Duodenal mucosa (tissue), 2 donors: ENCODE data around the gene GRID2.

ENCODE experiments used
- H3K27ac ChIP-seq: one replicate; pipeline ENCODE4 v1.7.0; 2013; ENCODE audit warnings: low read depth, low read length
- H3K27me3 ChIP-seq, 2 donors: one replicate each; pipeline ENCODE4 v1.7.0; 2013; ENCODE audit warnings: low read length in 2 of 2, control low read depth in 1 of 2; ENCODE audit not compliant: insufficient read depth in 2 of 2, control insufficient read depth in 1 of 2
- H3K36me3 ChIP-seq, 2 donors: one replicate each; pipeline ENCODE4 v1.7.0; 2013; ENCODE audit warnings: low read length in 2 of 2, control low read depth in 1 of 2; ENCODE audit not compliant: insufficient read depth in 2 of 2, control insufficient read depth in 1 of 2
- H3K4me1 ChIP-seq, 2 donors: one replicate each; pipeline ENCODE4 v1.7.0; 2013; ENCODE audit warnings: low read length in 2 of 2, control low read depth in 1 of 2; ENCODE audit not compliant: insufficient read depth in 2 of 2, control insufficient read depth in 1 of 2
- H3K4me3 ChIP-seq, 2 donors: one replicate each; pipeline ENCODE4 v1.7.0; 2013; ENCODE audit warnings: low read length in 2 of 2, low read depth in 1 of 2
- H3K9ac ChIP-seq, 2 donors: one replicate each; pipeline ENCODE4 v1.7.0; 2013; ENCODE audit warnings: low read length in 2 of 2, low read depth in 1 of 2
- H3K9me3 ChIP-seq, 2 donors: one replicate each; pipeline ENCODE4 v1.7.0; 2013; ENCODE audit warnings: low read length in 2 of 2, control low read depth in 1 of 2; ENCODE audit not compliant: control insufficient read depth in 1 of 2

Gene GRID2

GRCh38 chr4:93132631-93133030 is 828.9 kb downstream of the GRID2 start:
- Histone ChIP-seq H3K4me3 (no peak overlapping the region), H3K9me3 (no peaks in the 10 kb centered on the region), H3K27me3 (no peaks in the 10 kb centered on the region), H3K27ac (no peak overlapping the region), H3K36me3 (no peaks in the 10 kb centered on the region), H3K9ac (no peak overlapping the region), H3K4me1 (no peaks in the 10 kb centered on the region)

DNA sequence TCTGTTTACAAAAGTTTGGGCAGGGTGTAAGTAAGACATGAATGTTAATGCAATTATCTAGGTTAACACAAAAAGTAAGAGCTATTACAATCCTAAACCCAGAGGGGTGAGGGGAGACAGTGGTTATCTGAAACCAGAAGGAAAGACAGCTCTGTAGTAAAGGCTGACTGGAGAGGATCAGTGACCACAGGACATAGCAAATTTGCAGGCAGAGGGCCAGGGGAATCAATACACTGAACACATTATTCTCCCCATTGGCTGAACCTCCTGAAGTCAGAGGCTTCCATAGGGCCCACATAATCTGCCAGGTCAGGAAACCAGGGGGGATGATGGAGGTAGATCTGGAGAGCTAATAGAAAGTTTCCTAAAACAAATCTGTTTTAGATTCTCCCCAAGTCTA is 835.4 kb downstream of the GRID2 start:
- no peaks in the 10 kb centered on the region for H3K4me1 ChIP-seq
- no peaks in the 10 kb centered on the region for H3K9me3 ChIP-seq
- H3K4me3 ChIP-seq = no peak overlapping the region
- no peaks in the 10 kb centered on the region for H3K27me3 ChIP-seq
- no peaks in the 10 kb centered on the region for H3K36me3 ChIP-seq
- no peak overlapping the region for H3K27ac ChIP-seq
- H3K9ac ChIP-seq = no peak overlapping the region

GRCh38 chr4:93143902-93144301 is 840.1 kb downstream of the GRID2 start:
- Histone ChIP-seq H3K4me1 (no peaks in the 10 kb centered on the region), H3K36me3 (no peaks in the 10 kb centered on the region), H3K9me3 (no peaks in the 10 kb centered on the region), H3K27me3 (no peaks in the 10 kb centered on the region), H3K4me3 (no peak overlapping the region), H3K9ac (no peak overlapping the region), H3K27ac (no peak overlapping the region)

DNA sequence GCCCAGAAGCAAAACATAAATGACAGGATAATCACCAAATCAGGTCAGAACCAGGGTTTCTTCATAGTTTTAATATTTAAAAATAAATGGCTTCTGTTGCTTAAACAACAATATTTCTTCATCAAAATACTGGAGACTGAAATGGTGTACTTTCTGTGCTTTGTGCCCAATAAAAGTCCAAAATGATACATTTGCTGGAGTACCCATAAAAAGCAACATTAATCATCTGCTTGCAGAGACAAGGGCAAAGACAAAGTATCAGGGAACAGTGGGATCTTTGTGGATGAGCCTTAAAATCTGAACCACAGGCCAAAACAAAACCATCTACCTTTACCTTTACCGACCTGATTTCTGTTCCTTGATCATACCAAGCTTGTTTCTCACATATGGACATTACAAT is 840.9 kb downstream of the GRID2 start:
- Histone ChIP-seq H3K27ac (no peak overlapping the region), H3K27me3 (no peaks in the 10 kb centered on the region), H3K36me3 (no peaks in the 10 kb centered on the region), H3K4me1 (no peaks in the 10 kb centered on the region), H3K4me3 (no peak overlapping the region), H3K9me3 (no peaks in the 10 kb centered on the region), H3K9ac (no peak overlapping the region)

DNA sequence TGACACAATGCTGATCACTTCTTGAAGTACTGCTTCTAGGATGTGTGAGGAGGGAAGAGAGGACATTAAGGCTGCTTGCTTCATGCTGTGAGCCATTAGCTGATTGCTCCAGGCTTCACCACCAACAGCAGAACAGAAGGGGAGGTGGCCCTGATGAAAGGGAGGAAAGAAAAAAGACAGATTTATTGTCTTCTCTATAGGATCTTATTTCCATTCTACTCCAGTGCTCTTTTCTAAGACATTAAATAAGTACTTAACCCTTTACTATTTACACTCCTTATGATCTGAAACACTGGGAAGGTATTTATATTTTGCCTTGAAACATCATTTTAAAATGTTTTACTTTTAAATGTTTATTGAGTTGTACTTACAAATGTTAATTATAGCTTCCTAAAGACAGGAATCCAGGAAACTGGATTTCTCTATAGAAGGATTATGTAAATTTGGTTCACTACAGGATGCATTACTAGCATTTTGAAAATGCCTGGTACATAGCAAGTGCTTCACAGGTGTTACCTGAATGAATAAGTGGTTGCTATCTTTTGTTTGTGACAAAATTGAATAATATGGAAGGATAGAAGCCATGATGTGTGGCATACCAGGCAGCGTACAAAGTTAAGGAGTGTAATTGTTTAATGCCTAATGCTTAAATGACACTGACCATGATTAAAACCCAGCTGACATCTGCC is 843.9 kb downstream of the GRID2 start:
- Histone ChIP-seq H3K27ac (no peak overlapping the region), H3K9me3 (no peaks in the 10 kb centered on the region), H3K9ac (no peak overlapping the region), H3K4me1 (peaks cover 0 to 6% of the 10 kb centered on the region in 2 donors), H3K36me3 (no peaks in the 10 kb centered on the region), H3K4me3 (no peak overlapping the region), H3K27me3 (no peaks in the 10 kb centered on the region)

DNA sequence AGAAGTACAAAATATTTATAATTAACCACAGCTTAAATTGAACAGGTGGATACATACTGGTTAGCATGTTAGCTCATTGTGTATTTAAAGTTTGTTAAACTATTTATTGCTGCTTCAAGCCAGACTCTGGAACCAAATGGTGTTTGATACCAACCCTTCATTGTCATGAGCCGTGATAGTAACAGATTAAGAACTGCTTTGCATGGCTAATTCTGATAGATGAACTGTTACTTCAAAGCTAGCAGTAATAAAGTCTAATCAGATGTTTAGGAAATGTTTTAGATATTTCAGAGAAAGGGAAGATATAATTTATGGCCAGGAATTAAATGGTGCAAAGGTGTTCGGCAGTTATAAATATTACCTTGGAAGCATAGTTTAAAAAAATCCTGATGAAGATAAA is 848.7 kb downstream of the GRID2 start:
- Histone ChIP-seq H3K9ac (no peak overlapping the region), H3K4me1 (peaks cover 0 to 8% of the 10 kb centered on the region in 2 donors), H3K27ac (no peak overlapping the region), H3K9me3 (no peaks in the 10 kb centered on the region), H3K4me3 (no peak overlapping the region), H3K27me3 (no peaks in the 10 kb centered on the region), H3K36me3 (no peaks in the 10 kb centered on the region)

GRCh38 chr4:93157986-93158385 is 854.2 kb downstream of the GRID2 start:
- H3K27ac ChIP-seq = no peak overlapping the region

DNA sequence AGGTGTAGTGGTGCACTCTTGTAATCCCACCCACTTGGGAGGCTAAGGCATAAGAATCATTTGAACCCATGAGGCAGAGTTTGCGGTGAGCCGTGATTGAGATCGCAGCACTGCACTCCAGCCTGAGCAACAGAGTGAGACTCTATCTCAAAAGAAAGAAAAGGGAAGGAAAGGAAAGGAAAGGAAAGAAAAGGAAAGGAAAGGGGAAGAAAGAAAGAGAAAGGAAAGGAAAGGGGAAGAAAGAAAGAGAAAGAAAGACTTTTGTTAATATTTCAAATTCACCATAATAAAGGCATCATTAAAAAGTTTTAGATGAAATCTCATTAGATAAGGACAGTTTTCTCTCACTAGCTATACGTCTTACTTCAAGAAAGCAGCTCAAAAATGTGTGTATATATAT is 864.3 kb downstream of the GRID2 start:
- no peak overlapping the region for H3K27ac ChIP-seq
- no peaks in the 10 kb centered on the region for H3K9me3 ChIP-seq
- H3K4me1 ChIP-seq = no peaks in the 10 kb centered on the region
- no peaks in the 10 kb centered on the region for H3K36me3 ChIP-seq
- H3K9ac ChIP-seq = no peak overlapping the region
- no peaks in the 10 kb centered on the region for H3K27me3 ChIP-seq
- no peak overlapping the region for H3K4me3 ChIP-seq

More at GRCh38 chr4:93157986-93158385, 854.2 kb downstream of the GRID2 start:
- Histone ChIP-seq H3K4me1 (no peaks in the 10 kb centered on the region), H3K9me3 (no peaks in the 10 kb centered on the region), H3K9ac (no peak overlapping the region), H3K27me3 (no peaks in the 10 kb centered on the region), H3K36me3 (no peaks in the 10 kb centered on the region), H3K4me3 (no peak overlapping the region)

GRCh38 chr4:93169966-93170365 is 866.2 kb downstream of the GRID2 start:
- H3K36me3 ChIP-seq = no peaks in the 10 kb centered on the region
- H3K4me3 ChIP-seq = no peak overlapping the region
- no peak overlapping the region for H3K9ac ChIP-seq
- no peaks in the 10 kb centered on the region for H3K4me1 ChIP-seq
- no peaks in the 10 kb centered on the region for H3K27me3 ChIP-seq
- no peaks in the 10 kb centered on the region for H3K9me3 ChIP-seq
- H3K27ac ChIP-seq = no peak overlapping the region

GRCh38 chr4:93174598-93174997 is 870.8 kb downstream of the GRID2 start:
- Histone ChIP-seq H3K27me3 (no peaks in the 10 kb centered on the region), H3K9ac (no peak overlapping the region), H3K27ac (no peak overlapping the region), H3K36me3 (no peaks in the 10 kb centered on the region), H3K4me3 (no peak overlapping the region), H3K9me3 (no peaks in the 10 kb centered on the region), H3K4me1 (no peaks in the 10 kb centered on the region)

DNA sequence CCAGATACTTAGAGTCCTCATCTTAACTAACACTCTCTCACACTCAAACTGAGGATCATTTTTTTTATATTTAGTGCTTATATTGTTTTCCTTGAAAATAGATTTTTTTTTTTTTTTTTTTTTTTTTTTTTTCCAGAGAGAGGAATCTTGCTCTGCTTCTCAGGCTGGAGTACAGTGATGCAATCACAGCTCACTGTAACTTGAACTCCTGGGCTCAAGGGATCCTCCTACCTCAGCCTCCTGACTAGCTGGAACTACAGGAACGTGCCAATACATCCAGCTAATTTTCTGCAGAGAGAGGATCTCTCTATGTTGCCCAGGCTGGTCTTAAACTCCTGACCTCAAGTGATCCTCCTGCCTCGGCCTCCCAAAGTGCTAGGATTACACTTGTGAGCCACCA is 874.5 kb downstream of the GRID2 start:
- no peaks in the 10 kb centered on the region for H3K9me3 ChIP-seq
- no peak overlapping the region for H3K4me3 ChIP-seq
- no peaks in the 10 kb centered on the region for H3K27me3 ChIP-seq
- H3K4me1 ChIP-seq = no peaks in the 10 kb centered on the region
- H3K36me3 ChIP-seq = no peaks in the 10 kb centered on the region
- H3K27ac ChIP-seq = no peak overlapping the region
- H3K9ac ChIP-seq = no peak overlapping the region
